Stomach (tissue), 4 donors: ENCODE data around the gene PPFIA1.

Source experiments
- POLR2A ChIP-seq, 4 donors: fragments of 450-650 bp; IDR thresholded peaks; one replicate each; pipeline ENCODE4 v1.6.1; 2016; ENCODE audit warnings: antibody characterized with exemption in 4 of 4, control low read depth in 2 of 4, mild to moderate bottlenecking in 1 of 4, moderate library complexity in 1 of 4
- TF ChIP-seq, protein P1 (sequence below), 7 experiments: fragments of 450-650 bp in 4 of 7; fragments of 200-600 bp in 3 of 7; sonication (generic) in 3 of 7; IDR thresholded peaks; one replicate each; pipeline ENCODE4 v1.5.1; 2016 to 2019; ENCODE audit warnings: antibody characterized with exemption in 7 of 7, control low read depth in 2 of 7, mild to moderate bottlenecking in 1 of 7

DNA sequence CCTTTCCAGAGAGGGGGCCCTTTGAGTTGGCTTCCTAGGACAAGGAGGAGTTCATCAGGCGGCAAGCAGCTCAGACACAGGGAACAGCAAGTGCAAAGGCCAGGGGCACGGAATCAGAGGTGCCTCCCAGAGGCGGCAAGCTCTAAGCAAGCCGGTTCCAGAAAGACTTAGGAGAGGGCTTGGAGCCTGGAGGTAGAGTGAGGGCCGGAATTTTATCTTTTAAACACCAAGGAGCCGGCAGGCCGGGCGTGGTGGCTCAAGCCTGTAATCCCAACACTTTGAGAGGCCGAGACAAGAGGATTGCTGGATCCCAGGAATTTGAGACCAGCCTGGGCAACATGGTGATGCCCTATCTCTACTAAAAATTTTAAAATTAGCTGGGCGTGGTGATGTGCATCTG lies 40.8 kb upstream of the PPFIA1 start:
- TF ChIP-seq, protein P1, sequence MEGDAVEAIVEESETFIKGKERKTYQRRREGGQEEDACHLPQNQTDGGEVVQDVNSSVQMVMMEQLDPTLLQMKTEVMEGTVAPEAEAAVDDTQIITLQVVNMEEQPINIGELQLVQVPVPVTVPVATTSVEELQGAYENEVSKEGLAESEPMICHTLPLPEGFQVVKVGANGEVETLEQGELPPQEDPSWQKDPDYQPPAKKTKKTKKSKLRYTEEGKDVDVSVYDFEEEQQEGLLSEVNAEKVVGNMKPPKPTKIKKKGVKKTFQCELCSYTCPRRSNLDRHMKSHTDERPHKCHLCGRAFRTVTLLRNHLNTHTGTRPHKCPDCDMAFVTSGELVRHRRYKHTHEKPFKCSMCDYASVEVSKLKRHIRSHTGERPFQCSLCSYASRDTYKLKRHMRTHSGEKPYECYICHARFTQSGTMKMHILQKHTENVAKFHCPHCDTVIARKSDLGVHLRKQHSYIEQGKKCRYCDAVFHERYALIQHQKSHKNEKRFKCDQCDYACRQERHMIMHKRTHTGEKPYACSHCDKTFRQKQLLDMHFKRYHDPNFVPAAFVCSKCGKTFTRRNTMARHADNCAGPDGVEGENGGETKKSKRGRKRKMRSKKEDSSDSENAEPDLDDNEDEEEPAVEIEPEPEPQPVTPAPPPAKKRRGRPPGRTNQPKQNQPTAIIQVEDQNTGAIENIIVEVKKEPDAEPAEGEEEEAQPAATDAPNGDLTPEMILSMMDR (IDR thresholded peaks at IDR 0.05), result no peak
- TF ChIP-seq POLR2A (IDR thresholded peaks at IDR 0.05), result no peak
